Ovary (tissue), 3 donors: ENCODE results near the gene XYLT1.

Experiments
- CTCF ChIP-seq, 3 donors: fragments of 450-650 bp in 2 of 3; fragments of 200-600 bp in 1 of 3; IDR thresholded peaks; one replicate each; pipeline versions ENCODE4 v1.5.1 to v1.8.0; 2016 to 2022; ENCODE audit warnings: antibody characterized with exemption in 3 of 3, mild to moderate bottlenecking in 1 of 3
- EP300 ChIP-seq: sonication (generic); formaldehyde crosslinking; IDR thresholded peaks from one replicate; pipeline ENCODE4 v1.6.1; 2017; ENCODE audit warnings: antibody characterized with exemption
- POLR2A ChIP-seq: fragments of 450-650 bp; IDR thresholded peaks from one replicate; pipeline ENCODE4 v1.6.1; 2017; ENCODE audit warnings: antibody characterized with exemption, mild to moderate bottlenecking, moderate library complexity
- donor health status: DM: no; HTN: no; CAD: no.

DNA sequence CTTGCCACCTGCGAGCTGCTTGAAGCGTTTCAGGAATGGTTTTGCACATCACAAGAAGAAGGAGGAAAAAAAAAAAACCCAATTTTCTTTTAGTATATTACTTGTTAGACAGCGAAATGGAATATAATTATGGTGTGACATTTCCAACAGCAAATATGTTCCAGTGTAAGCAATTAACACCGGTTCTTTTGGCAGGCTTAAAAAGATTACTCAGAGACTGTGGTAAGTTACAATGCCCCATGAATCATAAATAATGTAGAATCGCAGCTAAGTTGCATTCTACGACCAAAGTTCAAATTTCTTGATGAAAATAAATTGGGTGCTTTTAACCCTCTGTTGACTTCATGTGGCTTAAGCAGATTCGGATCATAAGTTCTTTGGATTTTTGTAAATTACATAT, 245.2 kb downstream of the XYLT1 start:
- TF ChIP-seq CTCF (IDR thresholded peaks at IDR 0.05) (no peak), POLR2A (no peak), EP300 (no peak)
